Measurements from ENCODE around the gene CD28. TPM values are rescaled to one million over a fixed set of nuclear protein-coding genes. Genes with fewer than 3 reads are reported as not detected.
"Not testable (repeated sequence)": the region's sequence is repeated elsewhere in the genome, so short reads cannot be mapped to it uniquely, and the experiment has no call there.

CD28 gene
- polyA plus RNA-seq, 3 donors from 2014 or later, result 0.04 to 0.37 (median 0.13) TPM

DNA sequence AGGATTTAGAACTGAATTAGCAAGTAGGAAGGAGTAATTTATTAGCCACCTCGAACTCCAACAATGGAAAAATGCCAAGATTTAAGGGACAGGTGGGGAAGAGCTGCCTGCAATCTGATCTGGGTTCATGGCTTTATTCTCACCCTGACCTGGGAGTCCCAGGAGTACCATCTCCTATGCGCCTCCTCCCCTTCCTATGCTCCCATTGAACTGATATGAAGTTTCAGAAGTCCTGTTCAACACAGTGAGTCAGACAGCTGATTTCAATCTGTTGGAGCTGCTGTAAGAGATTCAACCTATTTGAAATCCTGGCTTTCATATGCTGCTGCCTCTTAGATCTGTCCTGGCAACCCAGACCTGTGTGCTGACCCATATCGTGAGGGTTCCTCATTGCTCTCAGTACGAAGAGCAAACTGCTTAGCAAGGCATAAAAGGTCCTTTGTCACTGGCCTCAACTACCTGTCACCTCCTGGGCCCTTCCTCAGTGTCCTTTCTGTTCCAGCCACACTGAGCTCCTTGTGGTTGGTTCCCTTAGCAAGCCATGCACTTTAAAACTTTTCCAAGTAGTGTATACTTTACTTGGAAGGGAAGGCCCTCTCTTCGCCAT is 15.9 kb upstream of the CD28 start:
- peak overlapping the region in 5 of 6 donors; percentile 25 to 77 (median 63) for H3K27ac Mint-ChIP-seq
- H3K4me1 Mint-ChIP-seq, result peaks cover 23 to 31% of the 10 kb centered on the region in 2 donors
- peaks cover 14 to 33% (median 15%) of the 10 kb centered on the region in 3 donors for H3K27me3 Mint-ChIP-seq (ENCODE audit: low read depth in 3 of 3)
- H3K4me3 Mint-ChIP-seq, result peak overlapping the region; percentile 55 to 79 (median 75)
- peaks cover 0 to 4% (median 0%) of the 10 kb centered on the region in 3 donors for H3K36me3 Mint-ChIP-seq
- peaks cover 0 to 3% (median 0%) of the 10 kb centered on the region in 6 donors for H3K9me3 Mint-ChIP-seq
- DNase-seq, result no peak

DNA sequence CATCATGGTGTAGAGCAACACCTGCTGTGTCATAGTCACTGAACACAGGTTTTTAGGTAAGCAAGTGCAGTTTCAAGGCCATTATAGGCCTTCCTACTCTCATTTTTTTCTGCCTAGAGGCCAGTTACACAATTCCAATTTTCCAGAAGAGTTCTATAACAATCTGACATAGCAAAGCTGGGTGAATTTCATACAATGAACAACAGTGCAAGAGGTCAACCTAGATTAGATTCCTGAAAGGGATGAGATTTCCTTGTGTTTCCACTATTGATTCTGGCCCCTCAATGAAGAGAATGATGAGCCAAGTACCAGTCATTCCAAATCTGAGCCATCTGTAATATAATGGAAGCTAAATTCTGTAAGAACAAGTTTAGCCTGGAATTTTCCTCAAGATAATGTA is 15.3 kb upstream of the CD28 start:
- Mint-ChIP-seq H3K36me3 (peaks cover 0 to 4% (median 0%) of the 10 kb centered on the region in 3 donors), H3K4me1 (peaks cover 23 to 31% of the 10 kb centered on the region in 2 donors), H3K9me3 (peaks cover 0 to 3% (median 0%) of the 10 kb centered on the region in 6 donors), H3K27me3 (ENCODE audit: low read depth in 3 of 3) (peaks cover 14 to 28% (median 15%) of the 10 kb centered on the region in 3 donors), H3K4me3 (peak overlapping the region in 3 of 5 donors; percentile 30 to 76 (median 75)), H3K27ac (peak overlapping the region in 1 of 6 donors; percentile 67)
- no peak for DNase-seq

DNA sequence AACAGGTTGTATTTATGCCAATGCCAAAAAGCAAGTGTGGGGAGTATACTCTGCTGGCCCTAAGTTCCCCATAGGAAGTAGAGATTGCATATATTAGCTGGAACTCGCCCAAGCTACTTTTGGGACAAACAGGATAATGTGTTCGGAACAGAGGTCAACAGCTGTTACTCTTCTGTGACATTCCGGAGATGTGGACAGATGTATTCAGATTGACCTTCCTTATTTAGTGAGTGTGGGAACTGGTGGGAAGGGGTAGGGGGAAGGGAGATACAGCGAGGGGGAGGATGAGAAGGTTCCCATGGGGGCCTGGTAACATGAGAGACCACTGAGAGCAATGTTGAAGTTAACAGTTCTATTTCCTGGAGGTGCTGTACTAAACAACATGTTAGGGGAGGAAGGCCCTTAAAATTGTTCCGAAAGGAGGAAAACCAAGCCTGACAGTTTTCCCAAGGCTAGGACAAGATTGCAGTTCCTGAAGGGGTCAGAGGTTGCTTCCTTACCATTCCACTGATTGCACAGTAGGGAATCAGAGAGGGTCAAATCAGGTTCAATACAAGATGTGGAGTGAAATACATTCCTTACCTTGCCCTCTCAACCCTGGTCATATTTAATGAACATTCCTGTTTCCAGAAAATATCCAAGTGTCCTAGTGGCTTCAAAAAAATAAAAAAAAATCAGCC is 14.3 kb upstream of the CD28 start:
- Mint-ChIP-seq H3K27ac (no peak overlapping the region), H3K9me3 (peaks cover 0 to 3% (median 0%) of the 10 kb centered on the region in 6 donors), H3K36me3 (peaks cover 0 to 2% (median 0%) of the 10 kb centered on the region in 3 donors), H3K4me1 (peaks cover 23 to 31% of the 10 kb centered on the region in 2 donors), H3K27me3 (ENCODE audit: low read depth in 3 of 3) (peaks cover 8 to 28% (median 15%) of the 10 kb centered on the region in 3 donors), H3K4me3 (no peak overlapping the region)
- DNase-seq, result no peak

DNA sequence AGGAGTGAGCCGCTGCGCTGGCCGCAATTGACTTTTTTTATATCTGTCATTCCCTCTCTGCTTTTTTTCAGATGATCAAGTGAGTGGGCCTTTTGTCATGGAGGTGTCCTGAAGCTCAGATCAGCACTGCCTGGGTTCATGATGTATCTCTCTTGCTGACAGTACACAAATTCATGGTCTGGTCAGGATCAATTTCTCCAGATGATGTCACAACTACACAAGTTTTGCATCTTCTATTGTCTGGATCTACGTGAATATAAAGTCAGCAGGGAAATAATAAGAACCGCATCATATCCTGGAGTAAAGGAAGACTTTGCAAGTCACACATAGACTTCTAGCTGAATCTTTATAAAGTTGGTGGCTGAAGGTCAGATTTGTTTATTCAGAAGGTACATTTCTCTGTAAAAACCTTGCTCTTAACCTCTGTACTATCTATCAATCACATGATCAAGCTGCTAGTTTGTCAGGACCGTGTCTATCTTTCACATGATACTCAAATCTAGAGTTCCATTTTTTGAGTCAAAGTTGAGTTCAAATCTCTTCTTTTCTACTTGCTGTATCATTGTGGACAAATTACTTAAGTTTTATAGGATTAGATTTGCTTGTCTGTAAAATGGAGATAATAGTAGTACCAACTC is 13.1 kb upstream of the CD28 start:
- Mint-ChIP-seq H3K4me3 (no peak overlapping the region), H3K9me3 (peaks cover 0 to 3% (median 0%) of the 10 kb centered on the region in 6 donors), H3K36me3 (no peaks in the 10 kb centered on the region), H3K4me1 (peaks cover 23 to 31% of the 10 kb centered on the region in 2 donors), H3K27me3 (ENCODE audit: low read depth in 3 of 3) (peaks cover 5 to 20% (median 12%) of the 10 kb centered on the region in 3 donors), H3K27ac (no peak overlapping the region)
- no peak for DNase-seq

DNA sequence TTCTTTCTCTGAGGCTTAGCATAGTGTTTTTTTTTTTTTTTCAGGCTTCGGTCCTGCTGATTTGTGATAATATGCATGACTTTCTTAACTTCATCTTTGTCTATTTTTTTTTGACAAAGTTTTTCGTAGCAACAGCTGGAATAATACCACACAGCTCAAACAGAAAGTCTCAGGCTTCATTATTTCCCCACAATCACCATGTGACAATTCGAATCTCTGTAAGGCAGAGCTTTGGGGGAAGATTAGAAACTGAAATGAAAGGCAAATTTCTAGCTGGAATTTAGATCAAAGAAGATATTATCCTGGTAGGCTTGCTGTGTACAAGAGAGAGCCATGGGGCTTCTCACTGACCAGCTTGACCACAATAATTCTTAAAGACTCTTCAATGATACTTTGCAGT is 12.2 kb upstream of the CD28 start:
- Mint-ChIP-seq H3K27me3 (ENCODE audit: low read depth in 3 of 3) (peaks cover 4 to 19% (median 14%) of the 10 kb centered on the region in 3 donors), H3K27ac (no peak overlapping the region), H3K36me3 (no peaks in the 10 kb centered on the region), H3K9me3 (peaks cover 0 to 3% (median 0%) of the 10 kb centered on the region in 6 donors), H3K4me1 (peaks cover 20 to 23% of the 10 kb centered on the region in 2 donors), H3K4me3 (no peak overlapping the region)
- no peak for DNase-seq

DNA sequence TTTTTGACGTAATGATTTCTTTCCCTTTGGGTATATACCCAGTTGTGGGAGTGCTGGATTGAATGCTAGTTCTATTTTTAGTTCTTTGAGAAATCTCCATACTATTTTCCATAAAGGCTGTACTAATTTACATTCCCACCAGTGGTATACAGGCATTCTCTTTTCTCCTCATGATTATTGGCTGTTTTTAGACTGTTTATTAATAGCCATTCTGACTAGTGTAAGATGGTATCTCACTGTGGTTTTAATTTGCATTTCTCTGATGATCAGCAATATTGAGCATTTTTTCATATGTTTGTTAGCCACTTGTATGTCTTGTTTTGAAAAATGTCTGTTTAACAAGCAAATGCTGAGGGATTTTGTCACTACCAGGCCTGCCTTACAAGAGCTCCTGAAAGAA is 9.2 kb upstream of the CD28 start:
- Mint-ChIP-seq H3K9me3 (peaks cover 0 to 7% (median 0%) of the 10 kb centered on the region in 6 donors), H3K4me3 (no peak overlapping the region), H3K27ac (no peak overlapping the region), H3K36me3 (no peaks in the 10 kb centered on the region), H3K27me3 (ENCODE audit: low read depth in 3 of 3) (peaks cover 1 to 11% (median 10%) of the 10 kb centered on the region in 3 donors), H3K4me1 (no peaks in the 10 kb centered on the region)
- no peak for DNase-seq

DNA sequence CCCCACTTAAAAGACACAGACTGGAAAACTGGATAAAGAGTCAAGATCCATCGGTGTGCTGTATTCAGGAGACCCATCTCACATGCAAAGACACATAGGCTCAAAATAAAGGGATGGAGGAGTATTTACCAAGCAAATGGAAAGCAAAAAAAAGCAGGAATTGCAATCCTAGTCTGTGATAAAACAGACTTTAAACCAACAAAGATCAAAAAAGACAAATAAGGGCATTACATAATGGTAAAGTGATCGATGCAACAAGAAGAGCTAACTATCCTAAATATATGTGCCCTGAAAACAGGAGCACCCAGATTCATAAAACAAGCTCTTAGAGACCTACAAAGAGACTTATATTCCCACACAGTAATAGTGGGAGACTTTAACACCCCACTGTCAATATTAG is 8.7 kb upstream of the CD28 start:
- not testable (repeated sequence) for H3K4me1 Mint-ChIP-seq, H3K27ac Mint-ChIP-seq, H3K4me3 Mint-ChIP-seq, DNase-seq, H3K36me3 Mint-ChIP-seq, H3K9me3 Mint-ChIP-seq
- peaks cover 1 to 11% (median 10%) of the 10 kb centered on the region in 3 donors for H3K27me3 Mint-ChIP-seq (ENCODE audit: low read depth in 3 of 3)

DNA sequence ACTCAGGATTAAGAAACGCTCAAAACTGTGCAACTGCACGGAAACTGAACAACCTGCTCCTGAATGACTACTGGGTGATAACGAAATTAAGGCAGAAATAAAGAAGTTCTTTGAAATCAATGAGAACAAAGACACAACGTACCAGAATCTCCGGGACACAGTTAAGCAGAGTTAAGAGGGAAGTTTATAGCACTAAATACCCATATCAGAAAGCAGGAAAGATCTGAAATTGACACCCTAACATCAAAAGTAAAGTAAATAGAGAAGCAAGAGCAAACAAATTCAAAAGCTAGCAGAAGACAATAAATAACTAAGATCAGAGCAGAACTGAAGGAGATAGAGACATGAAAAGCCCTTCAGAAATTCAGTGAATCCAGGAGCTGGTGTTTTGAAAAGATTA is 8.0 kb upstream of the CD28 start:
- H3K4me1 Mint-ChIP-seq; H3K4me3 Mint-ChIP-seq; H3K27ac Mint-ChIP-seq; DNase-seq; H3K9me3 Mint-ChIP-seq; H3K36me3 Mint-ChIP-seq; H3K27me3 Mint-ChIP-seq (ENCODE audit: low read depth in 3 of 3): not testable (repeated sequence)

DNA sequence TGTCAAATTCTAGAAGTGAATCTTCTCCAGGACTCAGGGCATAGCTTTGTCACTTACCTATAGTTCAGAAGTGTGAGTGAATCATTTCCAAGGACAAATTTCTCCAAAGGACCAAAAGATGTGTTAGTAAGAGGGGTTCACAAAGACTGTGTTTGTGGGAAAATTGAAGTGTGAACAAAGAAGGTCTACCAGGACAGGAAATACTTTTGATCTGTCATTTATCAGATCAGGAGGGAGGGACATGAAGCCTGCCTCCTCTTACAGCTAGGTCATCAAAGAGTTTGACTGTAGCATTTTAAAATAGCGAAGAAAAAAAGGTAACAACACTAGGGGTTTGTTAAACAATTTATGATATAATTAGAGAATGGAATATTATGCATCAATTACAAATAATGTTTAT is 2.0 kb upstream of the CD28 start:
- DNase-seq, result no peak
- Mint-ChIP-seq H3K27ac (peak overlapping the region in 5 of 6 donors; percentile 13 to 92 (median 81)), H3K4me3 (peak overlapping the region in 4 of 5 donors; percentile 1 to 44 (median 10)), H3K9me3 (peaks cover 0 to 10% (median 0%) of the 10 kb centered on the region in 6 donors), H3K4me1 (peaks cover 30 to 32% of the 10 kb centered on the region in 2 donors), H3K36me3 (peaks cover 0 to 4% (median 0%) of the 10 kb centered on the region in 3 donors), H3K27me3 (ENCODE audit: low read depth in 3 of 3) (peaks cover 8 to 14% (median 12%) of the 10 kb centered on the region in 3 donors)

DNA sequence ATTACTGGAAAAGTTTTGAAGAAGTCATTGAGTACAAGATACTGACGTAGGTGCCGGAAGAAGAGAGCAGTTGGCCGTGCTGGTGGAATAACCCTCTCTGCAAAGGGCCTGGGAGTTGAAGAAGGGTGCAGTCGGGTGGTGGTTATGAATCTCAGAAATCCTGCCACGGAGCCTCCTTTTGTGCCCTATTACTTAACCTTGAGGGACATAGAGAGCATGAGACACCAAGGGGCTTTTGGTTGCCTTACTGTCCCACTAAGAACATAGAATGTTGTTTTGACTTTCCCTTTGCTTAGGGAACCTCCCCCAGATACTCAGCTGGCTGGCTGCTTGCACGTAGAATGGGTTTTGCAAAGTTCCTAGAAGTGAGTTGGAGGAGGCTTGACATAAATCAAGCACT is 1.3 kb upstream of the CD28 start:
- Mint-ChIP-seq H3K27me3 (ENCODE audit: low read depth in 3 of 3) (peaks cover 8 to 14% (median 12%) of the 10 kb centered on the region in 3 donors), H3K4me3 (peak overlapping the region in 4 of 5 donors; percentile 21 to 49 (median 48)), H3K27ac (peak overlapping the region in 5 of 6 donors; percentile 32 to 92 (median 81)), H3K36me3 (peaks cover 0 to 4% (median 0%) of the 10 kb centered on the region in 3 donors), H3K9me3 (peaks cover 0 to 10% (median 0%) of the 10 kb centered on the region in 6 donors), H3K4me1 (peaks cover 30 to 32% of the 10 kb centered on the region in 2 donors)
- no peak for DNase-seq

DNA sequence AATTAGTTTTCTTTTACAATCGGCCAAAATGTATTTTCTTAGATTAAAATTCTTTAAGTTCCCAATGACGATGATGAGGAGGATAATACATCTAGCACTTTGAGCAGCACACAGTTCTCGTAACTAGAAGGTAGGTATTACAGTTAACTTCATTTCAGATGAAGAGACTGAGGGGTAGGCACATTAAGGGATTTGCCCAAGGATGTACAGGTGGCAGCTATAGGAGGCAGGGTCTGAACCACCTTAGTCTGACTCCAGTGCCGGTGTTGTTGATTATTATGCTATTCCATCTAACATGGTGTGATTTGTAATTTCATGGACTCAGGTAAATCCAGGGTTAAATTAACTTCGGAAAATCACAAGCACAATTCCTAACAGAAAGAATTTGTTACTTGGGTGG is 1.1 kb downstream of the CD28 start:
- DNase-seq, result no peak
- H3K9me3 Mint-ChIP-seq, result peaks cover 0 to 4% (median 0%) of the 10 kb centered on the region in 6 donors
- peak overlapping the region in 3 of 6 donors; percentile 57 to 92 (median 67) for H3K27ac Mint-ChIP-seq
- no peak overlapping the region for H3K4me3 Mint-ChIP-seq
- H3K4me1 Mint-ChIP-seq, result peaks cover 30 to 32% of the 10 kb centered on the region in 2 donors
- peaks cover 8 to 18% (median 10%) of the 10 kb centered on the region in 3 donors for H3K27me3 Mint-ChIP-seq (ENCODE audit: low read depth in 3 of 3)
- peaks cover 0 to 4% (median 0%) of the 10 kb centered on the region in 3 donors for H3K36me3 Mint-ChIP-seq

DNA sequence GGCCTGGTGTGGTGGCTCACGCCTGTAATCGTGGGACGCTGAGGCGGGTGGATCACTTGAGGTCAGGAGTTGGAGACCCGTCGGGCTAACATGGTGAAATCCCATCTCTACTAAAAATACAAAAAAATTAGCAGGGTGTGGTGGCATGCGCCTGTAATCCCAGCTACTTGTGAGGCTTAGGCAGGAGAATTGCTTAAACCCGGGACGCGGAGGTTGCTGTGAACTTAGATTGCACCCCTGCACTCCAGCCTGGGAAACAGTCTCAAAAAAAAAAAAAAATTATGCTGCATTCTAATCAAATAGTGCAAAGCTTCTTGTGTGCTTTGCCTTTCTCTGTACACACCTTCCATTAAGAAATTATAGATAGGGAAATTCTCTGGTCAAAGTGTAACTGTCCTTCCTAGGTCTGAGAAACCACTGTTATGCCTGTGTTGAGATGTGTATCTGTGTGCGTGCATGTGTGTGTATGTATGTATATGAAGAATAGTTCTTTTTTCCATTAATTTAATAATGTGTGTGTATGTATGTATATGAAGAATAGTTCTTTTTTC is 2.5 kb downstream of the CD28 start:
- Mint-ChIP-seq H3K27ac (peak overlapping the region in 2 of 6 donors; percentile 12 to 71), H3K9me3 (peaks cover 0 to 4% (median 0%) of the 10 kb centered on the region in 6 donors), H3K36me3 (no peaks in the 10 kb centered on the region), H3K4me3 (no peak overlapping the region), H3K27me3 (ENCODE audit: low read depth in 3 of 3) (peaks cover 8 to 18% (median 14%) of the 10 kb centered on the region in 3 donors), H3K4me1 (peaks cover 29 to 30% of the 10 kb centered on the region in 2 donors)
- DNase-seq, result no peak

DNA sequence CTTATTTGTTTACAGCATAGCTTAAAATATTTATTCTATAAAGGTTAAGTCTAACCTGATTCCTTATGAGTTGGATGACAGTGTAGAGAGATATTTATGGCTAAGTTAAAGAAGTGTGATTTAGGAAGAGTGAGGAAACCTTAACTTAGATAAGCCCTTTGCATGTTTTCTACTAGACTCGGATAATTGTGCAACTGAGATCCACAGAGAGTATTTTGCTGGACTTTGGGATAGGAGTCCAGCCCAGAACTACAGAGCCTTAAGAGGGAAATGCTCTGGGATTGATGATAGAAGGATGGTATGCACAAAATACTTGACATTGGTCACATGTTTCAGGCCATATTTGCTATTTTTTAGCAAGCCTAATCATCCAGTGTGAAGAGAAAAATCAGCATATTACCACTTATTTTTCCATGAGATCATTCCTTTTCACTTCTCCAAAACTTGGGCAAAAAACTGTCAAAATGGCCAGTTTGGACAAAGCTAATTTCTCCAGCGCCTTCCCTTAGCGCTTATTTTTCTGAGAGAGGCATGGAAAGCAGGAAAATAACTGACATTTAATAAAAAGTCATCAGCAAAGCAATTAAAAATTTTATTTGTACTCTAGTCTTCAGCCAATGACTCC is 3.1 kb downstream of the CD28 start:
- no peak overlapping the region for H3K4me3 Mint-ChIP-seq
- DNase-seq, result no peak
- H3K36me3 Mint-ChIP-seq, result no peaks in the 10 kb centered on the region
- peaks cover 22 to 24% of the 10 kb centered on the region in 2 donors for H3K4me1 Mint-ChIP-seq
- no peaks in the 10 kb centered on the region for H3K9me3 Mint-ChIP-seq
- H3K27me3 Mint-ChIP-seq (ENCODE audit: low read depth in 3 of 3), result peaks cover 8 to 18% (median 14%) of the 10 kb centered on the region in 3 donors
- H3K27ac Mint-ChIP-seq, result peak overlapping the region in 1 of 6 donors; percentile 71

Data from immature natural killer cell (primary cell).